Stimulated activated CD4-positive, alpha-beta T cell treated with anti-CD3 and anti-CD28 coated beads, TNF-alpha, amount 100 ng/mL, for 4 hours (primary cell): ENCODE measurements around the gene ARPC1A.
"Not testable (repeated sequence)": the region's sequence is repeated elsewhere in the genome, so short reads cannot be mapped to it uniquely, and the experiment has no call there.

Experiments
- DNase-seq, 3 experiments: peaks; one replicate each; pipeline ENCODE4 v3.0.0-alpha.2; 2020; ENCODE audit warnings: low read depth in 3 of 3

ARPC1A gene

DNA sequence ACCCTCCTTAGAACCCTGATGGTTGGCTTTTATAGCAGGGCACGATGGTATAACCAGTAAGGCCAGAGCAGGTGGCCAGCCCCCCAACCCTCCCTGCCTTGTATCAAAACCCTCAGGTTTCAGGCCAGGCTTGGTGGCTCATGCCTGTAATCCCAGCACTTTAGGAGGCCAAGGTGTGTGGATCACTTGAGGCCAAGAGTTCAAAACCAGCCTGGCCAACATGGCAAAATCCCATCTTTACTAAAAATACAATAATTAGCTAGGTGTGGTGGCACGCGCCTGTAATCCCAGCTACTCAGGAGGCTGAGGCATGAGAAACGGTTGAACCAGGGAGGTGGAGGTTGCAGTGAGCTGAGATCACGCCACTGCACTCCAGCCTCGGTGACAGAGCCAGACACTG lies 3.0 kb upstream of the ARPC1A start:
- DNase-seq, result not testable (repeated sequence)

DNA sequence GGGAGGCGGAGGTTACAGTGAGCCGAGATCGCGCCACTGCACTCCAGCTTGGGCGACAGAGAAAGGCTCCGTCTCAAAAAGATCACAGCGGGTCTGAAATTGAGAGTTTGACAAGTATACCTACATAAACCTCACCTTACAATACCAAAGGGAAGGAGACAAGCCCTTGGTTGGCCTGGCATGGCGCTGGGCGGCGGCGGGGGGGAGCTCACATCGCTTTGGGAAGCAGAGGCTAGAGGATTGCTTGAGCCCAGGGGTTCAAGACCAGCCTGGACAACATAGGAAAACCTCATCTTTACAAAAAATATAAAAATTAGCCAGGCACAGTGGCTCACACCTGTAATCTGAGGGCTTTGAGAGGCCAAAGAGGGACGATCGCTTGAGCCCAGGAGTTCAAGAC lies 1.1 kb upstream of the ARPC1A start:
- DNase-seq, result no peak

DNA sequence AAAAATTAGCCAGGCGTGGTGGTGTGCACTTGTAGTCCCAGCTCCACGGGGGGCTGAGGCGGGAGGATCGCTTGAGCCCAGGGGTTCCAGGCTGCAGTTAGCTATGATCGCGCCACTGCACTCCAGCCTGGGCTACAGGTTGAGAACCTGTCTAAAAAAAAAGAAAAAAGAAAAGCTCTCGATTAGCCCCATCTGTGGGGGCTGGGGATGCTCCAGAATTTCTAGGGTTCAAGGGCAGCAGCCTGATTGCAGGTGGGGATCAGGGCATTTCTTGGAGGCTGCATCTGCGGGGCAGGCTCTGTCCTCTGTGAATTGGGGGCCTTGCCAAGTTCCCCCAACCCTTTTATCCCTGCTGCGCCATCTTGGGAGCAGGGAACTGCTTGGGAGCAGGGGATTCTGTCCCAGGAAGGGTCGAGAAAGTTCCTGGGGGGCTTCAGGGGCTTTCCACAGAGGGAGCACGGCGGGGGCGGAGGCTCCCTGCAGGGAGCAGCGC lies 651 bp upstream of the ARPC1A start:
- DNase-seq, result peak in 1 of 3 experiments; percentile 7

DNA sequence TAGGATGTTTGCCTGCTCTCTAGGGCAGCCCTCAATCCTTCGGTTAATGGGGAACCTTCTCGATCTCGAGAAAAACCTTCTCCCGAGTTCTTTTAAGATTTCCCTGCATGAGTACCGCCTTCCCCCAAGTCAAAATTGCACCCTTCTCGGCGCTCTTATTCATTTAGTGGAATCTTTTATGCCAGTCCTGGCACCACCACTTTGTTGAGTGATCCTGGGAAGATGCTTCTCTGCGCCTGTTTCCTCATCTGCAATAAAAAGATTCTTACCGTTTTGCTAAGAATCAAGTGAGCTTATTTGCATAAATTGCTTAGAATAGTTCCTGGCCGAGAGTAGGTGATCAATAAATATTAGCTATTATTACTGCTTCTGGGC lies 697 bp downstream of the ARPC1A start:
- DNase-seq, result no peak

DNA sequence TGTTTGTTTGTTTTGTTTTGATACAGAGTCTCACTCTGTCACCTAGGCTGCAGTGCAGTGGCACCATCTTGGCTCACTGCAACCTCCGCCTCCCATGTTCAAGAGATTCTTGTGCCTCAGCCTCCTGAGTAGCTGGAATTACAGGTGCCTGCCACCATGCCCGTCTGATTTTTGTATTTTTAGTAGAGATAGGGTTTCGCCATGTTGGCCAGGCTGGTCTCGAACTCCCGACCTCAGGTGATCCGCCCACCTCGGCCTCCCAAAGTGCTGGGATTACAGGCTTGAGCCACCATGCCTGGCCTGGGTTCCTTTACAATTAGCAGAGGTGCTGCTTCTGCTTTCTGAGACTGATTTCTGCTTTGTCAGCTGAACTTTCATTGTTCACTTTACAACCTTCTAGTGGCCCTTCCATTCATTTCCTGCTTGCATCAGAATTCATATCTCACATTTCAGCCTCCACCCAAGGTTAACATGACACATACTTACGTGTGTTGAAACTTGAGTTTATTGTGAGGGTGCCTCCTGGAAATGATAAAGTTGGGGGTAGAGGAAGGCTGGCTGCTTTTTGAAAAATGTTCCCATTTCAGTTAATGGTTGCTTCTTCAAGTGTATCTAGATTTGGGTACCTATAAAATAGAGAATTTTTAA lies 4.7 kb downstream of the ARPC1A start:
- not testable (repeated sequence) for DNase-seq

DNA sequence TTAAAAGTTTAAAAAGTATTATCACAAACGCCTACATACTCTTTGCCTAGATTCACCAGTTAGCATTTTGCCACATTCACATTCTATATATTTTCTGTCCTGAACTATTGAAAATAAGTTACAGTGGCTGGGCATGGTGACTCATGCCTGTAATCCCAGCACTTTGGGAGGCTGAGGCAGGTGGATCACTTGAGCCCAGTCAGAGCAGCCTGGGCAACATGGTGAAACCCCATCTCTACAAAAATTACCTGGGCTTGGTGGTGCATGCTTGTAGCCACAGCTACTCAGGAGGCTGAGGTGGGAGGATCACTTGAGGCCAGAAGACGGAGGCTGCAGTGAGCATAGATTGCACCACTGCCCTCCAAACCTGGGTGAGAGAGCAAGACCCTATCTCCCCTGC lies 5.3 kb downstream of the ARPC1A start:
- DNase-seq, result no peak

DNA sequence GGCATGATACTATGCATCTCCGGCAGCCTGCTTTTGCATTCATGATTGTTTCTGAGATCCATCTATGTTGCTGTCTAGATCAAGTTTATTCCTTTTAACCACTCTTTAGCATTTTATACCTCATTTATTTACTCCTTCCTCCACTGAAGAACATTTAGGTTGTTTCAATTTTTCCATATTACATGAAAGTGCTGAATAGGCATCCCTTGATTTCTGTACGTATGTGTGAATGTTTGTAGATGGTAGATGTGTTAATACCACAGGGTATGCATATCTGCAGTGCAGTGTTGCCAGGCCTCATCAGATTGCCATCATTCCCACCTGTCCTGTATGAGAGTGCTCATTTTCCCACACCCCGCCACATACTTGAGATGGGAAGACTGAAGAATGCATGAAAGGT lies 13.9 kb downstream of the ARPC1A start:
- DNase-seq, result no peak

DNA sequence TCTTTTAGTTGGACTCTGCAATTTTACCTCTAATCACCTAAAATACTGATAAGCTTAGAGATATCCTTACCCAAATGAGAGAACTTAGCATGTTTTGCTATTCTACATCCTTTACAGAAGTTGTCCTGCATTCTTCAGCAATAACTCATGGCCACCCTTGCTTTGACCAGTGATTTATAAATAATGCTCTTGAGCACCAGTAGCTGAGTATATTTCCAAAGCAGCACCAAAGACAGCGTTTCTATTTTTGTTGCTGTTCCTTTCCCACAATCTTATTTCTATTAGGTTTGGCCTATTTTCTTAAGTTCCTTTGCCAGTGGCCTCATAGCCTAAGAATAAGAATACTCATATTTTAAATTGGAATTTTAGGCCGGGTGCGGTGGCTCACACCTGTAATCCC lies 15.0 kb downstream of the ARPC1A start:
- no peak for DNase-seq

DNA sequence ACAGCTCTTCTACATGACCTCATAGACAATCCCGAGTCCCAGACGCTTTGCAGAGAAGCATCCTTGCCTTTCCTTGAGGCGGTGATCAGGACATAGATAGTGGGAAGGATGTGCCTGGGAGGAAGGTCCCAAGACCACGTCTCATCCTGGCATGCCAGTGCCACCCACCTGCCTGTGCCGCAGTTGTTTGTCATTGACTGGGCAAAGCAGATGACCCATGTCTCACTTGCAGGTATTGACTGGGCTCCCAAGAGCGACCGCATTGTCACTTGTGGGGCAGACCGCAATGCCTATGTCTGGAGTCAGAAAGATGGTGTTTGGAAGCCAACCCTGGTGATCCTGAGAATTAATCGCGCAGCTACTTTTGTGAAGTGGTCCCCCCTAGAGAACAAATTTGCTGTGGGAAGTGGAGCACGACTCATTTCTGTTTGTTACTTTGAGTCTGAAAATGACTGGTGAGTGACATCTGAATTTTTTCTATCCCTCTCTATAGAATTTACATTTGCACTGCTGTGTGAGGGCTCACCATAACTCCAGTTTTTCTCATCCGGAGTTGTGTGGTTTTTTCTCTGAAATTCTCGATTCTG lies 18.5 kb downstream of the ARPC1A start:
- no peak for DNase-seq

DNA sequence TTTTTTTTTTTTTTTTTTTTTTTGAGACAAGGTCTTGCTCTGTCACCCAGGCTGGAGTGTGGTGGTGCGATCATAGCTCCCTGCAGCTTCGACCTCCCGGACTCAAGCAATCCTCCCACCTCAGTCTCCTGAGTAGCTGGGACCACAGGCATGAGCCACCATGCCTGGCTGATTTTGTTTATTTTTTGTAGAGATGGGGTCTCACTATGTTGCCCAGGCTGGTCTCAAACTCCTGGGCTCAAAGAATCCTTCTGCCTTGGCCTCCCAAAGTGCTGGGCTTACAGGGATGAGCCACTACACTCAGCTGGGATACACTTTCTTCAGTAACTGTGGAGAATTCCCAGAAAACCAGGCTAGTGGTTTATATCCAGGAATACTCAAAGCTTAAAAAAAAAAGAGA lies 24.9 kb downstream of the ARPC1A start:
- not testable (repeated sequence) for DNase-seq

DNA sequence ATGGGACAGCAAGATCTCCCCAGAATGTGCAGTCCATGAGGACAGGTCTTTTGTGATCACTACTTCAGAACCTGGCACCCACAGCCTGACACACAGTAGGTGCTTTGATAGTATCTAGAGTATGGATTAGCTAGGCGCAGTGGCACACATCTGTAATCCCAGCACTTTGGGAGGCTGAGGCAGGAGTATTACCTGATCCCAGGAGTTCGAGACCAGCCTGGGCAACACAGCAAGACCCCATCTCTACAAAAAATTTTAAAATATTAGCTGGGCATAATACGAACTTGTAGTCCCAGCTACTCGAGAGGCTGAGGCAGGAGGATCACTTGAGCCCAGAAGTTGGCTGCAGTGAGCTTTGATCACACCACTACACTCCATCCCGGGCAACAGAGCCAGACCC lies 26.5 kb downstream of the ARPC1A start:
- DNase-seq, result no peak

DNA sequence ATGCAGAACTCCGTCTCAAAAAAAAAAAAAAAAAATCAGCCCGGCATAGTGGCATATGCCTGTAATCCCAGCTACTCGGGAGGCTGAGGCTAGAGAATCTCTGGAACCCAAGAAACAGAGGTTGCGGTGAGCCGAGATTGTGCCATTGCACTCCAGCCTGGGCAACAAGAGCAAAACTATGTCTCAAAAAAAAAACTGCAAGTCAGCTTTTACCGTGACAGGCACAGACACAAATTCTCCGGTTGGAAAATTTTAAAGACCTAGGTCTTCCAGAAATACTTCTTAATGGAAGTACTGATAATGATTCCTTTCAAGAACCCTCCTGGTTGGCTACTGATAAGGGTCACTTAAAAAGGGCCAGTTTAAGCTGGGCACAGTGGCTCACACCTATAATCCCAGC lies 29.4 kb downstream of the ARPC1A start:
- no peak for DNase-seq

DNA sequence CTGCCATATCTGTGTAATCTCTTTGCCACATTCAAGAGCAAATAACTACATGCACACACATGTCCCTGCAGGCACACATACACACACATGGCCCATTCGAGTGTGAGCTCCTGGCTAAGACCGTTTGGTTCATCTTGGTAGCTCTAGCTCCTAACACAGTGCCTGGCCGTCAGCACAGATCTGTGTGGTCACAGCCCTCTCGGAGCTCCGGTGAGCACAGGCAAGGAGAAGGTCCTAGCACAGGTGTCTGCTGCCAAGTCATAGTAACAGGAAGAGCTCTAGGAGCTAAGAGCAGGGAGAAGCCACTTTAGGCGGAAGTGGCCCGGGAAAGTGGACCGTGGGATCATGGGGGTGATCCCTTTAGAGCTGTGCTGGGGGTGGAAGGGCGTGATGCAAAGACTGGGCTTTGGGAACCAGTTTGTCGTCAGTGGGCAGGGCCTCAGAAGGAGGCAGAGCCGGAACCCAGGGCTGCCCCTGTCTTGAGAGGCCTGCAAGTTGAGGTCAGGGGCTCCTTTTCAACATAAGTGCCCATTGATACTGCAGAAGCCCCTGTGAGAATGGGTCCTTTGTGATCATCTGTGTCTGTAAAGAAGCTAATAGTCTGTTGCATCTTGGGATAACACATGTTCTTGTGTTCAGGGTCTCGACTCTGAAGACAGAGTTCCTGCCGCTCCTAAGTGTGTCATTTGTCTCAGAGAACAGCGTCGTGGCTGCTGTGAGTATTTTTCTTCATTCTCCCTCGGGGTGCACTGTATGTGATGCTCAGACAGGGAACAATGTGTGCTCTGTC lies 32.2 kb downstream of the ARPC1A start:
- DNase-seq, result no peak

DNA sequence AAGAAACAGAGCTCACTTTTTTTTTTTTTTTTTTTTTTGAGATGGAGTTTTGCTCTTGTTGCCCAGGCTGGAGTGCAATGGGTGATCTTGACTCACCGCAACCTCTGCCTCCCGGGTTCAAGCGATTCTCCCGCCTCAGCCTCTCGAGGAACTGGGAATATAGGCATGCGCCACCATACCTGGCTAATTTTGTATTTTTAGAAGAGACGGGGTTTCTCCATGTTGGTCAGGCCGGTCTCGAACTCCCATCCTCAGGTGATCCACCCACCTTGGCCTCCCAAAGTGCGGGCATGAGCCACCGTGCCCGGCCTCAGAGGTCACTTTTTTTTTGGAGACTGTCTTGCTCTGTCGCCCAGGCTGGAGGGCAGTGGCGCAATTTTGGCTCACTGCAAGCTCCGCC lies 32.8 kb downstream of the ARPC1A start:
- not testable (repeated sequence) for DNase-seq

DNA sequence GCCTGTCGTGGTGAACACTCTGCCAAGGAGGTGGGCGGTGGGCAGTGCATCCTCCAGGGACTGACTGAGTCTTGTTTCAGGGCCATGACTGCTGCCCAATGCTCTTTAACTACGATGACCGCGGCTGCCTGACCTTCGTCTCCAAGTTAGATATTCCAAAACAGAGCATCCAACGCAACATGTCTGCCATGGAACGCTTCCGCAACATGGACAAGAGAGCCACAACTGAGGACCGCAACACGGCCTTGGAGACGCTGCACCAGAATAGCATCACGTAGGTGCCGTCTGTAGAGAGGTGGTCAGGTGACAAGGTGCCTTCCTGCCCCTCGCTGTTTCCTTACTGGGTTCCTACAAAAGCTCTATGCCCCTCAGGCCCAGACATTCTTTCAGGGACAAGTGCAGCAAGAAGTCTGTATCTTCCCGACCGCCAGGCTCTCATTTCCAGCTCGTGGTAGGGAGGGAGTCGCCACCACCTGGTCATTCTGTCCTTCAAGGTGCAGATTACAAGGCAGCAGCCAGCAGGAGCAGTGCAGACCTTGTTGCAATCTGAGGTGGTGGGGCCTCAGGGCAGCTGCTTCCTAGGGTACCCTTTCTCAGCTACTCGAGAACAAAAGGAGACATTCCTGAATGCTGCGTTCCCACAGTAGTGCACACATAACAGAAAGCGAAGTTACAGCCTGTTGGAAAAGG lies 33.9 kb downstream of the ARPC1A start:
- no peak for DNase-seq

DNA sequence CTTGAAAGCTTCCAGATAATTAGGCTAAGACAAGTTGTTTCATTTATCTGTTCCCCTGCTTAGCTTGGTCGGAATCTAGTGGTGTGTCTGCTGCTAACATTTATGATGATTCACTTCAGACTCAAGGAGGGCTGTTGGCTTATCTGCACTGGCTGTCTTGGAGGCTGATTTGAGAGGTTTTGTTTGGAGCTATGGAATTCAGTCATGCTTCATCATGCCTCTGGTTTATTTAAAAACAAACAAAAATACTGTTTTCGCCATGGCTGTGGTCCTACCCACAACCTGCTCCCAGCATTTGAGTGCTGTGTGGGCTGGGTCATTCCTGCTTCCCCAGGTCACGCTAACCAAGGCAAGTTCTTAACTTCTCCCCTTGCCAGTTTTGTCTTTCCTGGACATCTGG lies 37.1 kb downstream of the ARPC1A start:
- DNase-seq, result no peak

DNA sequence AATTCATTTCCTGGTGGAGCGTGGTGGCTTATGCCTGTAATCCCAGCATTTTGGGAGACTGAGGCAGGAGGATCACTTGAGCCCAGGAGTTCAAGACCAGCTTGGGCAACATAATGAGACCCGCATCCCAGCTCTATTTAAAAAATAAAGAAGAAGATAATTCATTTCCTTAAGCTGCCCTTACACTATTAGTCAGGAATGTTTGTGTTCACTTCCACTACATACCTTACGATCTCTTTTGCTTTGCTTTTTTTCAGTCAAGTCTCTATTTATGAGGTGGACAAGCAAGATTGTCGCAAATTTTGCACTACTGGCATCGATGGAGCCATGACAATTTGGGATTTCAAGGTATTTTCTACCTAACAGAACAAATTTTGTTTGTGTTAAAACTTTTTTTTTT lies 37.6 kb downstream of the ARPC1A start:
- DNase-seq, result no peak

DNA sequence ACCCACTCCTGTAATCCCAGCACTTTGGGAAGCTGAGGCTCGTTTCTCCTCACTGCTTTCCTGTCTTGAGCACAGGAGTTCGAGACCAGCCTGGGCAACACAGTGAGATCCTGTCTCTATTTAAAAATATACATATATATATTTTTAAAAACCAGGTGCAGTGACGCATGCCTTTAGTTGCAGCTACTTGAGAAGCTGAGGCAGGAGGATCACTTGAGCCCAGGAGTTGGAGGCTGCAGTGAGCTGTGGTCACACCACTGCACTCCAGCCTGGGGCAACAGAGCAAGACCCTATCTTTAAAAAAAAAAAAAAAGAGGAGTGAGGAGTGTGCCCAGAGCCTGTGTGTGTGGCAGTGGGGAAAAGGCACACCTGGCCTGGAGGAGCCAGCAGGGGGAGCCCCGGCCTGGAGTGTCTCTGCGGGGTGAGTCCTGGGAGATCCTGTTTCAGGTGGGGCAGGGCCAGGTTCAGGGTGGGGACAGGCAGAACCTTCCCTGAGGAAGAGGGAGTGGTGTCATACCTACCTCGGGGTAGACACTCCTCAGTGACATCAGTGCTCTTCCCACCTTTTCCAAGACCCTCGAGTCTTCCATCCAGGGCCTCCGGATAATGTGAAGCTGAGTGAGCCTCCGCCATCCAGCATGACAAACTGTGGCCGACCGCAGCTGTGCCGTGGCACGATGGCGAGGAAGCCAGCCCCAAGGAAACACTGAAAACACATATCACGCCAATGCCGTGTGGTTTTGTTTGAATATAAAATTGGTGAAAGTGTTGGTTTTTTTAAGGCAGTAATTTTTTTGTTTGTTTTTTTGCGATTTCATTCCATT lies 39.8 kb downstream of the ARPC1A start:
- DNase-seq, result peak in 2 of 3 experiments; percentile 47 to 54

DNA sequence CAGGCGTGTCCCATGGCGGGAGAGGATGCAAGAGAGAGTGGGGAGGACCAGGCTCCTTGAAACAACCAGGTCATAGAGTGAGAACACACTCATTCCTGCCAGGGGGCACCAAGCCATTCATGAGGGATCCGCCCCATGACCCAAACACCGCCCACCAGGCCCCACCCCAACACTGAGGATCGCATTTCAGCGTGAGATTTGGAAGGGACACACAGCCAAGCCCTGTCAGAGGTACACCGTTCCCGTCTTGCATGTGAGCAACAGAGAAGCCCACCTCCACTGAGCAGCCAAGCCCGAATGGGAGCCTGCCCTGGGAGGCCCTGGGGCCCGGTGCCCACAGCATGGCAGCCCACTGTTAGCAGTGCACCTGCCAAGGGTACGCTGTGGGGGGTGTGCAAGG lies 40.9 kb downstream of the ARPC1A start:
- no peak for DNase-seq

DNA sequence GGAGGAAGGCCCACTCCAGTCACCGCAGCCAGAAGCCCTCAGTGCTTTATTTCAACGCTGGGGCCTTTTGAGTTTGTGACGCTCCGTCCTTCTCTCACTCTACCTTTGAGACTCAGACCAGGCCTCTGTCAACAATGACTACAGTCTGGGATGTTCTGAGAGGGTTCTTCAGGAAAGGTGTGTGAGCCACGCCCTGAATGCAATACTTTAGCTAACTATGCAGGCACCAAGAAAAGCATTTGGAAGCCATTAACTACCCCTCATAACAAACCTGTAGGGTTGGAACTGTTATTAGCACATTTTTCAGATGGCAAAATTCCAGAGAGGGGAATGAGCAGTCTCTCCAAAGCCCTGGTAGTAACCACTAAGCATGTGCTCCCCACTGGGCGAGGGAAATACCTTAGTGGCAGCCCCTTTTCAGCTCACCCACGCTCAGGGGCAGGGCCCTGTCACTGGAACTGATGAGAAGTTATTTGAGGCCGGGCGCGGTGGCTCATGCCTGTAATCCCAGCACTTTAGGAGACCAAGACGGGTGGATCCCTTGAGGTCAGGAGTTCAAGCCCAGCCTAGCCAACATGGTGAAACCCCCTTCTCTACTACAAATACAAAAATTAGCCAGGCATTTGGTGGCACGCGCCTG lies 43.2 kb downstream of the ARPC1A start:
- no peak for DNase-seq

DNA sequence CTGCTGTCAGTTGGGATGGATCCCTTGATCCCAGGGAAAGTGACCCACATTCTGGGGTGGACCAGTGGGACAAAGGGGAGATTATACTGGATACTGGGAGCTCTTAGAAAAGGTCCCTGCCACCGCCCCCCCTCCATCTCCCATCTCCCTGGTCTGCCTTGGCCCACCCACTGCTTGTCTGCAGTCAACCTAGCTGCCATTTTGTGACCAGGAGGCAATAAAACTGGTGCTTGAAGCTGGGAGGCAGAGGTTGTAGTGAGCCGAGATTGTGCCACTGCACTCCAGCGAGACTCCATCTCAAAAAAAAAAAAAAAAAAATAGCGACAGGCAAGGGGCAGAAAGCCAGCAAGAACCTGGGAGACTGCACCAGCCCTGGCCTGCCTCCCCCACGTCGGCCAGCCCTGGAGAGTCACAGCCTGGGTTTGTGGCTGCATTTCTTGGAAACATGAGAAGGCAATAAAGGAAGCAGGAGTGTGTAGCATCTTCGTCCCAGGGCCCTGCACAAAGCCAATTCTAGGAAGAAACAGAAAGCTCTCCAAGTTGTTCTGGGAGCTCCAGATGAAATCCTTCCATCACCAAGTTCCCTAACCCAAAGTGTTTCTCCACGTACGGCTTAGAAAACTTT lies 44.2 kb downstream of the ARPC1A start:
- no peak for DNase-seq
